ENCODE measurements around the gene RPAIN.

DNA sequence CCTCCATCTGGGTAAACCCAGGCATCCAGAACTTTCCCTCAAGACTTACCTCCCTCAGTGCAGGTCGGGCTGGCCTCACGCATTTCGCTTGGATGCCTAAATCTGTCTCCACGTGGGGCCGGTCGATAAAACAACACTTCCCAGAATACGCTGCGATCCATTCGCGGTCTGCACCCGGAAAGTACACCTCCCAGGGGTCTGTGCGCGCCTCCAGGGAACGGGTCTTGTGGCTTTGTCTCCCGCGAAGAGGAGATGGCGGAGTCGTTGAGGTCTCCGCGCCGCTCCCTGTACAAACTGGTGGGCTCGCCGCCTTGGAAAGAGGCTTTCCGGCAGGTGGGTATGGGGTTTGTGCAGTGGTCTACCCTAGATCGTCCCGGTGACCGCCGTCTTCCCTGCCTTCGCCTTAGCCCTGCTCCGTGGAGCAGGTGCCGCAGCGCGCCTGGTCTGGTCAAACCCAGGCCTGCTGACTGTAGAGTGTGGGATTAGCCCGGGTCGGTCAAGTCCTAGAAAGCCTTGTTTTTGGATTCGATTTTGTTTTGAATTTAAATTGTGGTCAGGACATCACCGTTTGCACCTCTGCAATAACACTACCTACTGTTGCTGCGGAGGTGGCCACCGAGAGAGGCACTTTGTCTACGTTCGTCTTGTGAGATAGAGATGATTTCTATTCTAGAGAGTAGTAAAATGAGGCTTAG lies at the start of gene RPAIN:
- TF ChIP-seq, protein P1, sequence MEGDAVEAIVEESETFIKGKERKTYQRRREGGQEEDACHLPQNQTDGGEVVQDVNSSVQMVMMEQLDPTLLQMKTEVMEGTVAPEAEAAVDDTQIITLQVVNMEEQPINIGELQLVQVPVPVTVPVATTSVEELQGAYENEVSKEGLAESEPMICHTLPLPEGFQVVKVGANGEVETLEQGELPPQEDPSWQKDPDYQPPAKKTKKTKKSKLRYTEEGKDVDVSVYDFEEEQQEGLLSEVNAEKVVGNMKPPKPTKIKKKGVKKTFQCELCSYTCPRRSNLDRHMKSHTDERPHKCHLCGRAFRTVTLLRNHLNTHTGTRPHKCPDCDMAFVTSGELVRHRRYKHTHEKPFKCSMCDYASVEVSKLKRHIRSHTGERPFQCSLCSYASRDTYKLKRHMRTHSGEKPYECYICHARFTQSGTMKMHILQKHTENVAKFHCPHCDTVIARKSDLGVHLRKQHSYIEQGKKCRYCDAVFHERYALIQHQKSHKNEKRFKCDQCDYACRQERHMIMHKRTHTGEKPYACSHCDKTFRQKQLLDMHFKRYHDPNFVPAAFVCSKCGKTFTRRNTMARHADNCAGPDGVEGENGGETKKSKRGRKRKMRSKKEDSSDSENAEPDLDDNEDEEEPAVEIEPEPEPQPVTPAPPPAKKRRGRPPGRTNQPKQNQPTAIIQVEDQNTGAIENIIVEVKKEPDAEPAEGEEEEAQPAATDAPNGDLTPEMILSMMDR (IDR thresholded peaks at IDR 0.05) = no peak
- TF ChIP-seq EP300 (IDR thresholded peaks at IDR 0.05) = no peak
